GM21576 (cell line): ENCODE data around the gene TSACC.
"Not testable (repeated sequence)": the region's sequence is repeated elsewhere in the genome, so short reads cannot be mapped to it uniquely, and the experiment has no call there.

ENCODE experiments used
- ATAC-seq: cut with Tn5 transposase; IDR thresholded peaks from one replicate; pipeline ENCODE4 v1.9.1; 2021; ENCODE audit warnings: mild to moderate bottlenecking, moderate library complexity; ENCODE audit not compliant: unreplicated experiment

Gene TSACC

GRCh38 chr1:156346035-156346434 is 7.7 kb downstream of the TSACC start:
- not testable (repeated sequence) for ATAC-seq

GRCh38 chr1:156346636-156347035 is 8.3 kb downstream of the TSACC start:
- ATAC-seq: no peak

- no peak for ATAC-seq
Measured at GRCh38 chr1:156347331-156347730, 9.0 kb downstream of the TSACC start.

GRCh38 chr1:156352481-156352880 is 14.2 kb downstream of the TSACC start:
- ATAC-seq: not testable (repeated sequence)

GRCh38 chr1:156356262-156356874 is 18.0 kb downstream of the TSACC start:
- no peak for ATAC-seq

GRCh38 chr1:156356875-156357534 is 18.7 kb downstream of the TSACC start:
- ATAC-seq: no peak

GRCh38 chr1:156357977-156358376 is 19.7 kb downstream of the TSACC start:
- no peak for ATAC-seq

GRCh38 chr1:156358641-156359040 is 20.3 kb downstream of the TSACC start:
- ATAC-seq: no peak

GRCh38 chr1:156359249-156359648 is 20.9 kb downstream of the TSACC start:
- ATAC-seq: no peak

- ATAC-seq: no peak
Measured at GRCh38 chr1:156359973-156360372, 21.6 kb downstream of the TSACC start.

GRCh38 chr1:156360534-156360933 is 22.2 kb downstream of the TSACC start:
- no peak for ATAC-seq

GRCh38 chr1:156365754-156366153 is 27.4 kb downstream of the TSACC start:
- ATAC-seq: no peak

- ATAC-seq: no peak
Measured at GRCh38 chr1:156366378-156367166, 28.2 kb downstream of the TSACC start.

- no peak for ATAC-seq
Measured at GRCh38 chr1:156367383-156368156, 29.2 kb downstream of the TSACC start.

GRCh38 chr1:156368157-156368658 is 29.9 kb downstream of the TSACC start:
- ATAC-seq: no peak

- no peak for ATAC-seq
Measured at GRCh38 chr1:156368889-156369684, 30.8 kb downstream of the TSACC start, which contains the start of gene RHBG. Gene RHBG (plus strand): TSS chr1:156369211. CDS start chr1:156369250, 39 bp downstream.

- not testable (repeated sequence) for ATAC-seq
Measured at GRCh38 chr1:156369685-156370286, 31.5 kb downstream of the TSACC start.

- ATAC-seq: no peak
Measured at GRCh38 chr1:156371553-156372264, 33.4 kb downstream of the TSACC start.

GRCh38 chr1:156372265-156372586 is 33.9 kb downstream of the TSACC start:
- no peak for ATAC-seq
